KMS-11 (cell line): ENCODE data around the gene KRT7.

ENCODE experiments used
- H2AFZ ChIP-seq: fragments of 200-600 bp; sonication (generic); 2 replicates; pipeline ENCODE4 v1.6.1; 2016; ENCODE audit warnings: antibody characterized with exemption, mixed run types, low read depth
- H3K27ac ChIP-seq: fragments of 200-600 bp; sonication (generic); 2 replicates; pipeline ENCODE4 v1.6.1; 2016; ENCODE audit warnings: mild to moderate bottlenecking, mixed run types
- H3K27me3 ChIP-seq: fragments of 200-600 bp; sonication (generic); 2 replicates; pipeline ENCODE4 v1.6.1; 2017; ENCODE audit warnings: mild to moderate bottlenecking, low read depth, mixed run types, moderate library complexity; ENCODE audit not compliant: insufficient read depth
- H3K36me3 ChIP-seq: fragments of 200-600 bp; sonication (generic); 2 replicates; pipeline ENCODE4 v1.6.1; 2017; ENCODE audit warnings: mild to moderate bottlenecking, mixed run types; ENCODE audit not compliant: insufficient read depth
- H3K4me1 ChIP-seq: fragments of 200-600 bp; sonication (generic); 2 replicates; pipeline ENCODE4 v1.6.1; 2016; ENCODE audit warnings: mild to moderate bottlenecking, low read depth, mixed run types; ENCODE audit not compliant: poor library complexity, severe bottlenecking
- H3K4me2 ChIP-seq: fragments of 200-600 bp; sonication (generic); 2 replicates; pipeline ENCODE4 v1.7.0; 2016; ENCODE audit warnings: mild to moderate bottlenecking, mixed run types
- H3K4me3 ChIP-seq: fragments of 200-600 bp; sonication (generic); IDR thresholded peaks from 2 replicates; pipeline ENCODE4 v1.6.1; 2017; ENCODE audit warnings: low read depth, low read length, mixed read lengths; ENCODE audit not compliant: insufficient read depth
- H3K79me2 ChIP-seq: fragments of 200-600 bp; sonication (generic); 2 replicates; pipeline ENCODE4 v1.6.1; 2016; ENCODE audit warnings: low read depth, mixed run types; ENCODE audit not compliant: insufficient read depth
- H3K9ac ChIP-seq: fragments of 200-600 bp; sonication (generic); 2 replicates; pipeline ENCODE4 v1.6.1; 2016; ENCODE audit warnings: mild to moderate bottlenecking, mixed run types
- H4K20me1 ChIP-seq: fragments of 200-600 bp; sonication (generic); 2 replicates; pipeline ENCODE4 v1.6.1; 2016; ENCODE audit warnings: mild to moderate bottlenecking, mixed run types; ENCODE audit not compliant: insufficient read depth
- CTCF ChIP-seq: fragments of 200-600 bp; sonication (generic); conservative IDR thresholded peaks from 2 replicates; pipeline ENCODE4 v1.6.1; 2017; ENCODE audit warnings: low read depth, mild to moderate bottlenecking, antibody characterized with exemption, low read length, moderate library complexity, mixed read lengths

Gene KRT7

GRCh38 chr12:52242442-52243258, 9.6 kb downstream of the KRT7 start:
- Histone ChIP-seq H3K79me2 (no peaks in the 10 kb centered on the region; the same call in 1 of the 2 replicates), H3K36me3 (no peaks in the 10 kb centered on the region), H4K20me1 (no peaks in the 10 kb centered on the region), H3K4me2 (peak overlapping the region; percentile 100), H3K9ac (peak overlapping the region; percentile 80; the same call in 1 of the 2 replicates), H3K27me3 (no peaks in the 10 kb centered on the region), H3K27ac (peak overlapping the region; percentile 97), H2AFZ (peak overlapping the region; percentile 77), H3K4me3 (no peak overlapping the region), H3K4me1 (peaks cover 69% of the 10 kb centered on the region)
- TF ChIP-seq CTCF, result no peak

- no peak overlapping the region for H3K4me3 ChIP-seq
- H3K27ac ChIP-seq, result peak overlapping the region; percentile 97
- H3K4me2 ChIP-seq, result peak overlapping the region; percentile 100
Observed at GRCh38 chr12:52243259-52243855, 10.3 kb downstream of the KRT7 start.

GRCh38 chr12:52243856-52244614, 11.0 kb downstream of the KRT7 start:
- no peak overlapping the region for H3K4me3 ChIP-seq
- H3K4me2 ChIP-seq, result peak overlapping the region; percentile 100
- no peaks in the 10 kb centered on the region for H4K20me1 ChIP-seq
- H2AFZ ChIP-seq, result peak overlapping the region; percentile 77
- no peak for TF ChIP-seq CTCF
- no peaks in the 10 kb centered on the region; the same call in 1 of the 2 replicates for H3K79me2 ChIP-seq
- no peaks in the 10 kb centered on the region for H3K27me3 ChIP-seq
- peak overlapping the region; percentile 97 for H3K27ac ChIP-seq
- H3K36me3 ChIP-seq, result no peaks in the 10 kb centered on the region
- H3K4me1 ChIP-seq, result peaks cover 83% of the 10 kb centered on the region
- peak overlapping the region; percentile 80 for H3K9ac ChIP-seq

More at GRCh38 chr12:52243259-52243855, 10.3 kb downstream of the KRT7 start:
- TF ChIP-seq CTCF, result no peak
- Histone ChIP-seq H3K79me2 (no peaks in the 10 kb centered on the region; the same call in 1 of the 2 replicates), H3K9ac (peak overlapping the region; percentile 80), H3K36me3 (no peaks in the 10 kb centered on the region), H4K20me1 (no peaks in the 10 kb centered on the region), H3K27me3 (no peaks in the 10 kb centered on the region), H2AFZ (peak overlapping the region; percentile 77), H3K4me1 (peaks cover 76% of the 10 kb centered on the region)

- H3K27ac ChIP-seq, result peak overlapping the region; percentile 97
- no peak for TF ChIP-seq CTCF
- no peak overlapping the region for H3K4me3 ChIP-seq
- H3K36me3 ChIP-seq, result no peaks in the 10 kb centered on the region
- peak overlapping the region; percentile 100 for H3K4me2 ChIP-seq
- no peaks in the 10 kb centered on the region for H3K27me3 ChIP-seq
- no peaks in the 10 kb centered on the region; the same call in 1 of the 2 replicates for H3K79me2 ChIP-seq
- H3K4me1 ChIP-seq, result peaks cover 88% of the 10 kb centered on the region
- H4K20me1 ChIP-seq, result no peaks in the 10 kb centered on the region
- peak overlapping the region; percentile 80 for H3K9ac ChIP-seq
- H2AFZ ChIP-seq, result peak overlapping the region; percentile 77
Observed at GRCh38 chr12:52244615-52244994, 11.6 kb downstream of the KRT7 start.
